Measurements from ENCODE around the gene GLIPR1L2.
A peak's percentile ranks its signal among the peaks of the same experiment; 100 is the strongest.

GLIPR1L2 gene

GRCh38 chr12:75480469-75480949, 89.6 kb downstream of the GLIPR1L2 start, which contains the start of gene GLIPR1:
GLIPR1 (plus strand) TSS chr12:75480755; CDS start chr12:75480881, 126 bp downstream.
- in situ Hi-C loops (cut with MboI; ENCODE audit: low sequenced_read_pairs, unreplicated experiment): loop anchor here (10.0 kb wide), 1 partner anchor 146 kb away; the partner anchor contains the start of genes CAPS2 and GLIPR1L1
- peak; percentile 69 for DNase-seq (ENCODE audit: low spot score)
- TF ChIP-seq, protein P1, sequence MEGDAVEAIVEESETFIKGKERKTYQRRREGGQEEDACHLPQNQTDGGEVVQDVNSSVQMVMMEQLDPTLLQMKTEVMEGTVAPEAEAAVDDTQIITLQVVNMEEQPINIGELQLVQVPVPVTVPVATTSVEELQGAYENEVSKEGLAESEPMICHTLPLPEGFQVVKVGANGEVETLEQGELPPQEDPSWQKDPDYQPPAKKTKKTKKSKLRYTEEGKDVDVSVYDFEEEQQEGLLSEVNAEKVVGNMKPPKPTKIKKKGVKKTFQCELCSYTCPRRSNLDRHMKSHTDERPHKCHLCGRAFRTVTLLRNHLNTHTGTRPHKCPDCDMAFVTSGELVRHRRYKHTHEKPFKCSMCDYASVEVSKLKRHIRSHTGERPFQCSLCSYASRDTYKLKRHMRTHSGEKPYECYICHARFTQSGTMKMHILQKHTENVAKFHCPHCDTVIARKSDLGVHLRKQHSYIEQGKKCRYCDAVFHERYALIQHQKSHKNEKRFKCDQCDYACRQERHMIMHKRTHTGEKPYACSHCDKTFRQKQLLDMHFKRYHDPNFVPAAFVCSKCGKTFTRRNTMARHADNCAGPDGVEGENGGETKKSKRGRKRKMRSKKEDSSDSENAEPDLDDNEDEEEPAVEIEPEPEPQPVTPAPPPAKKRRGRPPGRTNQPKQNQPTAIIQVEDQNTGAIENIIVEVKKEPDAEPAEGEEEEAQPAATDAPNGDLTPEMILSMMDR (IDR thresholded peaks at IDR 0.05; ENCODE audit: borderline replicate concordance, control extremely low read depth, extremely low read depth, insufficient read depth, missing control alignments): no peak

DNA sequence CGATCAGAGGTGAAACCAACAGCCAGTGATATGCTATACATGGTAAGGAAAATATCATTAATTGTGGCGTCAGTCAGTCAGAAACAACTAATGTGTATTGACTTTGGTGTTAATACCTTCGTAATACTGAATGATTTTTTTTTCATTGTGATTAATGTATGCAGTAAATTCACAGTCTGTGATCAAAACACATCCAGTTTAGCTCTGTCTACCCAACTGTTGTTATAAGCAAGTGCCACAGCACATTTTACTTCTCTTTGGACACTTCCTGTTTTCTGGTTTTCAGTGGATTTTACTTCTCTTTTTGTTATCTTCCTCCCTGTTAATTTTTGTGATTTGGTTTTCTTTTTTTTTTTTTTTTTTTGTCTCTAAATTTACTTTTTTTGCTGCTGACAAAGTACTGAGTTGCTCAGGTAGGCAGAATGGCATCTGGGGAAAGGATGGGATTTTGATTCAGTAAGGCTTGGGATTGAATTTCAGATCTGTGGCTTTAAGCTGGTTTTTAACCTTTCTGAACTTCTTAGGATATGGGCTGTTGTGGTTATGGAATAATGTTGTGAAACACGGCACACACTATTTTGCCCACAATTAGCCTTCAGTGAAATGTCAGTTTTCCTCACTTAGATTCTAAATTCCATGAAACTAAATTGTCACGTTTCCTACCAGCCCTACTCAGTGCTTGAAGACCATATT, 90.3 kb downstream of the GLIPR1L2 start:
- no peak for DNase-seq (ENCODE audit: low spot score)
- in situ Hi-C loops (cut with MboI; ENCODE audit: low sequenced_read_pairs, unreplicated experiment): loop anchor here (10.0 kb wide), 1 partner anchor 146 kb away; the partner anchor contains the start of genes CAPS2 and GLIPR1L1
- TF ChIP-seq, protein P1 (IDR thresholded peaks at IDR 0.05; ENCODE audit: borderline replicate concordance, control extremely low read depth, extremely low read depth, insufficient read depth, missing control alignments): no peak

- TF ChIP-seq, protein P1 (IDR thresholded peaks at IDR 0.05; ENCODE audit: borderline replicate concordance, control extremely low read depth, extremely low read depth, insufficient read depth, missing control alignments): no peak
- in situ Hi-C loops (cut with MboI; ENCODE audit: low sequenced_read_pairs, unreplicated experiment): loop anchor here (10.0 kb wide), 1 partner anchor 147 kb away; the partner anchor contains the start of genes CAPS2 and GLIPR1L1
- DNase-seq (ENCODE audit: low spot score): no peak
These were observed 90.9 kb downstream of the GLIPR1L2 start for GRCh38 chr12:75481774-75482173.
